ENCODE data around the gene ARHGAP8. TPM values are rescaled to one million over a fixed set of nuclear protein-coding genes. Genes with fewer than 3 reads are reported as not detected.
"Not testable (repeated sequence)": the region's sequence is repeated elsewhere in the genome, so short reads cannot be mapped to it uniquely, and the experiment has no call there.

ARHGAP8 gene
- total RNA-seq, 1 donor from 2014 or later, result 2.8 TPM

- H4K20me1 ChIP-seq (ENCODE audit: insufficient read depth, low read length), result no peaks in the 10 kb centered on the region
- H2AFZ ChIP-seq (ENCODE audit: low read depth, low read length), result no peak overlapping the region
- H3K27me3 ChIP-seq (ENCODE audit: insufficient read depth, low read length), result no peaks in the 10 kb centered on the region
- H3K9me3 Mint-ChIP-seq (ENCODE audit: unreplicated experiment), result peaks cover 21% of the 10 kb centered on the region
- H3K27ac ChIP-seq (ENCODE audit: low read depth, low read length), result no peak overlapping the region
- no peak for FAIRE-seq
- H3K4me3 Mint-ChIP-seq (ENCODE audit: unreplicated experiment), result no peak overlapping the region
- no peaks in the 10 kb centered on the region for H3K27me3 Mint-ChIP-seq (ENCODE audit: low read depth, unreplicated experiment)
- H3K4me2 ChIP-seq (ENCODE audit: low read length), result no peak overlapping the region
- DNase-seq (ENCODE audit: low read depth), result no peak
- H3K4me1 ChIP-seq (ENCODE audit: insufficient read depth, low read length), result no peaks in the 10 kb centered on the region
- no peak for TF ChIP-seq EZH2 (IDR thresholded peaks at IDR 0.05; ENCODE audit: insufficient read depth, low read length)
- H3K36me3 ChIP-seq (ENCODE audit: insufficient read depth, low read length), result no peaks in the 10 kb centered on the region
- H3K9me3 ChIP-seq (ENCODE audit: insufficient read depth, low read depth, low read length), result peaks cover 12% of the 10 kb centered on the region
- no peaks in the 10 kb centered on the region for H3K79me2 ChIP-seq (ENCODE audit: insufficient read depth, low read length)
- peaks cover 18% of the 10 kb centered on the region for H3K36me3 Mint-ChIP-seq (ENCODE audit: low read depth, unreplicated experiment)
- H3K9ac ChIP-seq (ENCODE audit: low read length), result no peak overlapping the region
- H3K4me1 Mint-ChIP-seq (ENCODE audit: low read depth, unreplicated experiment), result no peaks in the 10 kb centered on the region
- H3K4me3 ChIP-seq (ENCODE audit: insufficient read depth, low read depth, low read length), result no peak overlapping the region
- H3K27ac Mint-ChIP-seq (ENCODE audit: unreplicated experiment), result no peak overlapping the region
These were observed 145.9 kb downstream of the ARHGAP8 start for GRCh38 chr22:44898236-44898635.

DNA sequence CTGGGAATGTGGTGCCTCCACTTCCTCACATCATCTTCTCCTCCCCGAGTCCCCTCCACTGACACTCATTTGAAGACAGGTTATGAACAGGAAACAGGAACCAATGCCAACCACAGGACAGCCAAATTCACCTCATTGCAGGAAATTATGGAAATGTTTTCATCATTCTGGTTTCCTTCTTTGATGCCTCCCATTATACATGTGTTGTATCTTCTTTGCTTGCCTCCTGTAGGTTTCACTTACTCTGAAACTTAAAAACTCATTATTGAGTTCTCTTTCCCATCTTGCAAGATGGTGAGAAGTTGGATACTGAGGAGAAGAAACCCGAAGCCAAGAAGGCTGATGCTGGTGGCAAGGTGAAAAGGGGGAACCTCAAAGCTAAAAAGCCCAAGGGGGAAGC lies 148.9 kb downstream of the ARHGAP8 start:
- H2AFZ ChIP-seq (ENCODE audit: low read depth, low read length), result no peak overlapping the region
- no peaks in the 10 kb centered on the region for H3K4me1 ChIP-seq (ENCODE audit: insufficient read depth, low read length)
- H3K9me3 Mint-ChIP-seq (ENCODE audit: unreplicated experiment), result peaks cover 23% of the 10 kb centered on the region
- H3K4me3 Mint-ChIP-seq (ENCODE audit: unreplicated experiment), result no peak overlapping the region
- H3K9ac ChIP-seq (ENCODE audit: low read length), result no peak overlapping the region
- TF ChIP-seq, protein P1, sequence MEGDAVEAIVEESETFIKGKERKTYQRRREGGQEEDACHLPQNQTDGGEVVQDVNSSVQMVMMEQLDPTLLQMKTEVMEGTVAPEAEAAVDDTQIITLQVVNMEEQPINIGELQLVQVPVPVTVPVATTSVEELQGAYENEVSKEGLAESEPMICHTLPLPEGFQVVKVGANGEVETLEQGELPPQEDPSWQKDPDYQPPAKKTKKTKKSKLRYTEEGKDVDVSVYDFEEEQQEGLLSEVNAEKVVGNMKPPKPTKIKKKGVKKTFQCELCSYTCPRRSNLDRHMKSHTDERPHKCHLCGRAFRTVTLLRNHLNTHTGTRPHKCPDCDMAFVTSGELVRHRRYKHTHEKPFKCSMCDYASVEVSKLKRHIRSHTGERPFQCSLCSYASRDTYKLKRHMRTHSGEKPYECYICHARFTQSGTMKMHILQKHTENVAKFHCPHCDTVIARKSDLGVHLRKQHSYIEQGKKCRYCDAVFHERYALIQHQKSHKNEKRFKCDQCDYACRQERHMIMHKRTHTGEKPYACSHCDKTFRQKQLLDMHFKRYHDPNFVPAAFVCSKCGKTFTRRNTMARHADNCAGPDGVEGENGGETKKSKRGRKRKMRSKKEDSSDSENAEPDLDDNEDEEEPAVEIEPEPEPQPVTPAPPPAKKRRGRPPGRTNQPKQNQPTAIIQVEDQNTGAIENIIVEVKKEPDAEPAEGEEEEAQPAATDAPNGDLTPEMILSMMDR (IDR thresholded peaks at IDR 0.05; ENCODE audit: insufficient read depth, low read depth, low read length), result no peak
- no peak for TF ChIP-seq EZH2 (IDR thresholded peaks at IDR 0.05; ENCODE audit: insufficient read depth, low read length)
- no peaks in the 10 kb centered on the region for H3K27me3 ChIP-seq (ENCODE audit: insufficient read depth, low read length)
- no peaks in the 10 kb centered on the region for H3K79me2 ChIP-seq (ENCODE audit: insufficient read depth, low read length)
- H3K9me3 ChIP-seq (ENCODE audit: insufficient read depth, low read depth, low read length), result peaks cover 12% of the 10 kb centered on the region
- no peaks in the 10 kb centered on the region for H3K4me1 Mint-ChIP-seq (ENCODE audit: low read depth, unreplicated experiment)
- H3K27me3 Mint-ChIP-seq (ENCODE audit: low read depth, unreplicated experiment), result no peaks in the 10 kb centered on the region
- no peaks in the 10 kb centered on the region for H3K36me3 ChIP-seq (ENCODE audit: insufficient read depth, low read length)
- no peak overlapping the region for H3K4me3 ChIP-seq (ENCODE audit: insufficient read depth, low read depth, low read length)
- H3K27ac ChIP-seq (ENCODE audit: low read depth, low read length), result no peak overlapping the region
- no peak overlapping the region for H3K4me2 ChIP-seq (ENCODE audit: low read length)
- no peaks in the 10 kb centered on the region for H4K20me1 ChIP-seq (ENCODE audit: insufficient read depth, low read length)
- H3K36me3 Mint-ChIP-seq (ENCODE audit: low read depth, unreplicated experiment), result peaks cover 23% of the 10 kb centered on the region
- no peak overlapping the region for H3K27ac Mint-ChIP-seq (ENCODE audit: unreplicated experiment)
- FAIRE-seq (no peak), DNase-seq (ENCODE audit: low read depth) (peak; percentile 2)

GRCh38 chr22:44903164-44903563 lies 150.8 kb downstream of the ARHGAP8 start:
- not testable (repeated sequence) for H3K9ac ChIP-seq (ENCODE audit: low read length); H3K4me1 ChIP-seq (ENCODE audit: insufficient read depth, low read length); H3K36me3 ChIP-seq (ENCODE audit: insufficient read depth, low read length); FAIRE-seq; H3K79me2 ChIP-seq (ENCODE audit: insufficient read depth, low read length); H3K4me1 Mint-ChIP-seq (ENCODE audit: low read depth, unreplicated experiment); DNase-seq (ENCODE audit: low read depth); H2AFZ ChIP-seq (ENCODE audit: low read depth, low read length); H4K20me1 ChIP-seq (ENCODE audit: insufficient read depth, low read length); H3K27ac Mint-ChIP-seq (ENCODE audit: unreplicated experiment); H3K27ac ChIP-seq (ENCODE audit: low read depth, low read length); H3K27me3 Mint-ChIP-seq (ENCODE audit: low read depth, unreplicated experiment); H3K4me2 ChIP-seq (ENCODE audit: low read length); H3K4me3 Mint-ChIP-seq (ENCODE audit: unreplicated experiment); H3K4me3 ChIP-seq (ENCODE audit: insufficient read depth, low read depth, low read length); H3K27me3 ChIP-seq (ENCODE audit: insufficient read depth, low read length)
- H3K9me3 ChIP-seq (ENCODE audit: insufficient read depth, low read depth, low read length), result peaks cover 12% of the 10 kb centered on the region
- Mint-ChIP-seq H3K9me3 (ENCODE audit: unreplicated experiment) (peaks cover 23% of the 10 kb centered on the region), H3K36me3 (ENCODE audit: low read depth, unreplicated experiment) (peaks cover 31% of the 10 kb centered on the region)

DNA sequence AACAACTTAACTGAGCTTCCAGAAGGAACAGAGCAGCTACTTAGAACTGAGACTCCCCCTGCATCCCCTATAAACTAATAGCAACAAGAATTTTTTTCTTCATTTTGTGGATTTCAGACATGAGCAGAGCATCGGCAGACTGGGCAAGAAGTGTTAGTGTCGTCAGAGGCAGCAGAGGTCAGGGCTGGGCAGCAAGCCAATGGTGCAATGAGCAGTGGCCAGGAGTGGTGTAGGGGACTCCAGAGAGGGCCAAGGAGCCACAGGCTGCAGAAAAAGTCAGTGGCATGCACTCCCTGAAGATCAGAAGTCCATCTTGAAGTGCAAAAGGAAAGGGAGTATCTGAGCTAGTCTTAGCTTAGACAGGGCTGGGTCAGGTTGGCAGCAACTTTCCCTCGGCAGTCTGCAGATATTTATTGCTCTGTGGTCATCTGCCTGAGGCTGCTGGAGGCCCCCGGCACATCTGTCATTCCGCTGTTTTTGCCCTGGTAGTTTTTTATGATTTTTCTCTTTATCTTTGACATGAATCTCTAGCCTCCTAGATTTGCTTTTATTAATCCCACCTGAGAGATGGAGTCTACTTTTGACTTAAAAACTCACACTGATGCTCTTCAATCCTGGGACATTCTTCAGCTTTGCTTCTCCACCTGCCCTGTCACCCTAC lies 152.2 kb downstream of the ARHGAP8 start:
- H3K27me3 ChIP-seq (ENCODE audit: insufficient read depth, low read length); FAIRE-seq; H3K9ac ChIP-seq (ENCODE audit: low read length); H3K27ac ChIP-seq (ENCODE audit: low read depth, low read length); H3K36me3 ChIP-seq (ENCODE audit: insufficient read depth, low read length); H4K20me1 ChIP-seq (ENCODE audit: insufficient read depth, low read length); H3K4me1 ChIP-seq (ENCODE audit: insufficient read depth, low read length); H3K27ac Mint-ChIP-seq (ENCODE audit: unreplicated experiment); H3K27me3 Mint-ChIP-seq (ENCODE audit: low read depth, unreplicated experiment); DNase-seq (ENCODE audit: low read depth); H3K4me3 ChIP-seq (ENCODE audit: insufficient read depth, low read depth, low read length); H3K4me1 Mint-ChIP-seq (ENCODE audit: low read depth, unreplicated experiment); H3K4me3 Mint-ChIP-seq (ENCODE audit: unreplicated experiment); H3K79me2 ChIP-seq (ENCODE audit: insufficient read depth, low read length); H2AFZ ChIP-seq (ENCODE audit: low read depth, low read length); H3K4me2 ChIP-seq (ENCODE audit: low read length): not testable (repeated sequence)
- peaks cover 23% of the 10 kb centered on the region for H3K9me3 Mint-ChIP-seq (ENCODE audit: unreplicated experiment)
- peaks cover 32% of the 10 kb centered on the region for H3K36me3 Mint-ChIP-seq (ENCODE audit: low read depth, unreplicated experiment)
- peaks cover 12% of the 10 kb centered on the region for H3K9me3 ChIP-seq (ENCODE audit: insufficient read depth, low read depth, low read length)
